GM10266 (cell line): ENCODE measurements around the gene CCN5.

Experiments used
- DNase-seq: peaks from one replicate; pipeline ENCODE4 v3.0.0; 2012; ENCODE audit errors: extremely low spot score
- TF ChIP-seq, protein P1 (sequence below): IDR thresholded peaks from 2 replicates; pipeline ENCODE4 v1.5.1; 2012; ENCODE audit warnings: mild to moderate bottlenecking, low read depth; ENCODE audit not compliant: control insufficient read depth, insufficient read depth; ENCODE audit errors: missing control alignments

The CCN5 gene

DNA sequence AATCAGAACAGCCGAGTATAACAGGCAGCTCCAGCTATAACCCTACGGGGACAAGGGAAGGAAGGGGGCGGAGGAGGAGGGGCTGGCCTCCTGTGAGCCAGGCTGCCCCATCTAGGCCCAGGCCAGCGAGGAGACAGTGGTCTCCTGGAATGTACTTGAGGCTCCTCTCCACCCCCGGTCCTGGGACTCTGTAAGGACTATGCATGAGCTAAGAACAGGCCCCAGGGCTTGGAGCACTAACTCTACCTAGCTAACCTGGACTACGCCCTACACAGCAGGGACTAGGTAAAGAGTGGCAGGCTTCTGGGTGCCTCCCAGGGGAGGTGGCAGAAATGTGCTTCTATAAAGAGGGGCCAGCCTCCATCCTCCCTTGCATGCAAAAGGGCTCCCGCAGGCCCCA is 39.4 kb downstream of the CCN5 start:
- TF ChIP-seq, protein P1, sequence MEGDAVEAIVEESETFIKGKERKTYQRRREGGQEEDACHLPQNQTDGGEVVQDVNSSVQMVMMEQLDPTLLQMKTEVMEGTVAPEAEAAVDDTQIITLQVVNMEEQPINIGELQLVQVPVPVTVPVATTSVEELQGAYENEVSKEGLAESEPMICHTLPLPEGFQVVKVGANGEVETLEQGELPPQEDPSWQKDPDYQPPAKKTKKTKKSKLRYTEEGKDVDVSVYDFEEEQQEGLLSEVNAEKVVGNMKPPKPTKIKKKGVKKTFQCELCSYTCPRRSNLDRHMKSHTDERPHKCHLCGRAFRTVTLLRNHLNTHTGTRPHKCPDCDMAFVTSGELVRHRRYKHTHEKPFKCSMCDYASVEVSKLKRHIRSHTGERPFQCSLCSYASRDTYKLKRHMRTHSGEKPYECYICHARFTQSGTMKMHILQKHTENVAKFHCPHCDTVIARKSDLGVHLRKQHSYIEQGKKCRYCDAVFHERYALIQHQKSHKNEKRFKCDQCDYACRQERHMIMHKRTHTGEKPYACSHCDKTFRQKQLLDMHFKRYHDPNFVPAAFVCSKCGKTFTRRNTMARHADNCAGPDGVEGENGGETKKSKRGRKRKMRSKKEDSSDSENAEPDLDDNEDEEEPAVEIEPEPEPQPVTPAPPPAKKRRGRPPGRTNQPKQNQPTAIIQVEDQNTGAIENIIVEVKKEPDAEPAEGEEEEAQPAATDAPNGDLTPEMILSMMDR = no peak
- no peak for DNase-seq

DNA sequence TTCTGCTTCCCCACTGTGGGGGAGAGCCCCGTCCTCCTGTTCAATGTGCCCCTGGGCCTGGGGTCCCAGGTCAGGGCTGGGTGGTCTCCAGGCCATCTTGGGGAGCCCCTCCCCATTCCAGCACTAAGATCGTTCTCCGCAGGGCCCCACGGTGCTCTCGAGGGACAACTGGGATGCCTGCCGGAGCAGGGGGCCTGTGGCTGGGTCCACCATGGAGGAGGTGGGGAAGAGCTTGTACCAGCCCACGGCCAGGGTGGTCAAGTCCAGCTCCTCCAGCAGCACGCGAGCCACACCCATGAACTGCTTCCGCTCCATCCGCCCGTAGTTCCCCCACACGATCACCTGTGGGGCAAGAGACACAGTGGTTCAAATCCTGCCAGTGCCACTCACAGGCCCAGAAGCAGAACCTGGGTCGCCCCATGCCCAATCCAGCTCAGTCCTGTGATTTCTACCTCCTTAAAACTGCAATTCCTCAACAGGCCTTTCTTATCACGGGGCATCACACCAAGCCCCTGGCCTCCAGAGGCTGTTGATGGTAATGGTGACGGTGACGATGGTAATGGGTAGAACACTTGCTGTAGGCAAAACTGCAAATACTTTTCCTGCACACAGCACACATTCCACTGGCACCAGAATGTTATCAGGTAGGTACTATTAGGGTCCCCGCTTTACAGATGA is 41.0 kb downstream of the CCN5 start:
- DNase-seq = no peak
- TF ChIP-seq, protein P1 = no peak

DNA sequence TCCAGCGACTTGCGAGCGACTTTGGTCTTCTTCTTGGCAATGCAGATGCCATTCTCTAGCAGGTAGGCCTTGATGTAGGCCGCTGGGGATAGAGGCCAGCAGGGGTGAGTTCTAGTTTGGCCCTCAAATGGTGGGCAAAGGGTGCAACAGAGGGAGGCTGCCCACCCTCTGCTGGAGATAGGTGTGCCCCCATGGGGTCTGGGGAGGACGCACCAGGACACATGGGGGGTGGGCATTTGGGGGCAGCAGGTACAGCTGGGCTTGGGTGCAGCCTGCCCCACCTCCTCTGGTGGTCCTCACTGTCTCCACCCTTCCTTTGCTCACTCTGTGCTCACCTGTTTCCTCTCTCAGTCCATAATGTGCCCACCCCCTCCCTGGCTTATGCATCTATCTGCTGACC is 41.8 kb downstream of the CCN5 start:
- TF ChIP-seq, protein P1 = no peak
- no peak for DNase-seq

DNA sequence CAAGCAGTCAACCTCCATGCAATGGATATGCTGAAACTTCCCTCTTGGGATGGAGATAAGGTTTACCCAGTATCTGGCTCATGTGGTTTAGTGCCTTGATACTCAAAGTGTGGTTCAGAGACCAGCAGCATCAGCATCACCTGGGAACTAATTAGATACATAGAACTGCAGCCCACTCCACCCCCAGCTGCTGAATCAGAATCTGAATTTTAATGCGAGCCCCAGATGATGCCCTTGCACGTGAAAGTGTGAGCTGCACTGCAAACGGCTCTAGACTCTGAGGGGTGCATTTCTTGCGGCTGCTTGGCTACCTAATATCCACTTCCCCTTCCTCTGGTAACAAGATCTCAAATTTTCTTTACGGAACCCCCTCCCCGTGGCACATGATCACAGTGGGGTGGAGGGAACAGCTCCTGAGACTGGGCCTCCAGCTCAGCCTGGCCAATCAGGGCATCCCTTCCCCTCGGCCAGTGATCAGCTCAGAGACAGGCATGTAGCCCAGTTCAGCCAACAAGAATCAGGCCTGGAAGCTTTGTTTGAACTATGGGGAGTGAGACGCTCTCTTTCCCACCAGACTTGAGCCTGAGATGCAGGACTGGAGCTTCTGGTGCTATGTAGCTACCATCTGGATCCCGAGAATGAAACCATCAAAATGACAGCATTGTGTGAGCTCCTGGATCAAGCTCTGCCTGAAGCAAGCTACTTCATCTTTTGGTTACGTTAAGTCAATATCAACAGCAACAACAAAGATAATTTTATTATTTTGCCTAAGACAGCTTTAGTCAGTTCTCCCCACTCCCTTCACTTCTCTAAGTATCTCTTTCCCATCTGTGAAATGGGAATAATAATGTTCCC is 43.3 kb downstream of the CCN5 start:
- no peak for DNase-seq
- TF ChIP-seq, protein P1 = no peak

DNA sequence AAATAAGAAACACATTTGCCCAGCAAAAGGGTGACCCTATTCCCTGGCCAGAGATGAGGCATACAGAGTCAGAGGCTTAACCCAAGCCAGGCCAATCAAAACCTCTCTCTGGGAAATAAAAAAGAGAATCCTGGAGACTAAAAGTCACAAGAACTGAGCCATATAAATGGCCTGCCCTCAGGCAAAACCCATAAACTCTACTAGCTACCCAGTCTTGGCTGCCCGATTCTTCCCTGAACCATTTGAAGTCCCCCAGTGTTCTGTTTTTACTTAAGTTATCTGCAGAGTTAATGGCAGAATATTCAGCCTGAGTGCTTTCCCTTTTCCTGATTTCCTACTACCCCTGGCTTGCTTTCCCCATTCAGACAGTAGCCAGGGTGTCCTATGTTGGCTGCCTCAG is 44.4 kb downstream of the CCN5 start:
- no peak for DNase-seq
- TF ChIP-seq, protein P1 = no peak

DNA sequence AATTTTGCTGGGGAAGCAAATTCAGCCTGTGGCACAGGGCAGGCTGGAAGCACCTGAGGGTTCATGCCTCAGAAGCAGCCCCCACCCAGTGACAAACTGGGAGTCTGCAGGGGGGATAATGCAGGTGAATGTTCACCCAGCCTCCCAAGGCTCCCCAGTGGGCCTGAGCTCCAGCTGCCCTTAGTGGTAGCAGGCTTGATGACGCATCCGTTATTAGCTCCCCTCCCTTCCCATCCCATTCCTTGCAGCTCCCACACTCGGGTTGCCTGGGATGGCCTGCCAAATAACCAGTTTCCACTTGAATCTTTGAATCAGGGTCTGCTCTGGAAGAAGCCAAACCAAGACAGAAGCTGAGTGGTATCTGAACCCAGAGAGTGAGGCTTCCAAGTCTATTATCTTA is 46.3 kb downstream of the CCN5 start:
- TF ChIP-seq, protein P1 = no peak
- DNase-seq = no peak
